HG02938 (cell line): ENCODE results near the gene ING4.

Experiments used
- ATAC-seq: cut with Tn5 transposase; IDR thresholded peaks from one replicate; pipeline ENCODE4 v1.9.1; 2021; ENCODE audit warnings: mild to moderate bottlenecking, moderate library complexity; ENCODE audit not compliant: unreplicated experiment

Gene ING4

DNA sequence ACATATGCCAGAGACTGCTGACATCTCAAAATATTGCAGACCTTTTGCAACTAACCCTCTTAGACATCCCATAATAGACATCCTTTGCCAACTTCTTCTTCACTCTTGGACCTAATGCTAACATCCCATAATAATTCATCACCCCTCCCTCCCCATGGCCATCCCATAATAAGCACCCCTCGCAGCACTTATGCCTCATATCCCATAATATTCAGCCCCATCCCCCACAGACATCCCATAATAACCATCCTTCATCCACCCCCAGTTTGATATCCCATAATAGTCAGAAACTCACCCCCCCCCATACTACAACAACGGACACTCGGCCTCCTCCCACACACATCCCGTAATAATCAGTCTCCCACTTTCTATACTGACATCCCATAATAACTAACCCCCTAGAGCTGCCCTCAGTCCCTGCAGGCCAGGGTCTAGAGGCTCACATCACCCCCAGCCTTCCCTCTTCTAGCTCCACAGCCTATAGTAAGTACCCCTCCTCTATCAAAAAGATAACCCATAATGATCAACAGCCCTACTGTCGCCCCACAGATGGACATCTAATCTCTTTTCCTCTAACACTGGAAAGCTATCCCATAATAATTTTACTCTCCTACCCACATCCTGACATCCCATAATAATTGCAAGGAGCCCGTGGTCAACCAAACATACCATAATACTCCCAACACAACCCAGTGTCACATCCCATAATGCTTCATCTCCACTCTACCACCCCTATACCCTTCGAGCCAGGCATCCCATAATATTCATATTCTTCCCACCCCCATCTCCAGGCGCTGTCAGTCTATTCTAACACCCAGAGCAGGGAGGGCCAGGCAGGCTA lies 54.9 kb downstream of the ING4 start:
- peak; percentile 37 for ATAC-seq

DNA sequence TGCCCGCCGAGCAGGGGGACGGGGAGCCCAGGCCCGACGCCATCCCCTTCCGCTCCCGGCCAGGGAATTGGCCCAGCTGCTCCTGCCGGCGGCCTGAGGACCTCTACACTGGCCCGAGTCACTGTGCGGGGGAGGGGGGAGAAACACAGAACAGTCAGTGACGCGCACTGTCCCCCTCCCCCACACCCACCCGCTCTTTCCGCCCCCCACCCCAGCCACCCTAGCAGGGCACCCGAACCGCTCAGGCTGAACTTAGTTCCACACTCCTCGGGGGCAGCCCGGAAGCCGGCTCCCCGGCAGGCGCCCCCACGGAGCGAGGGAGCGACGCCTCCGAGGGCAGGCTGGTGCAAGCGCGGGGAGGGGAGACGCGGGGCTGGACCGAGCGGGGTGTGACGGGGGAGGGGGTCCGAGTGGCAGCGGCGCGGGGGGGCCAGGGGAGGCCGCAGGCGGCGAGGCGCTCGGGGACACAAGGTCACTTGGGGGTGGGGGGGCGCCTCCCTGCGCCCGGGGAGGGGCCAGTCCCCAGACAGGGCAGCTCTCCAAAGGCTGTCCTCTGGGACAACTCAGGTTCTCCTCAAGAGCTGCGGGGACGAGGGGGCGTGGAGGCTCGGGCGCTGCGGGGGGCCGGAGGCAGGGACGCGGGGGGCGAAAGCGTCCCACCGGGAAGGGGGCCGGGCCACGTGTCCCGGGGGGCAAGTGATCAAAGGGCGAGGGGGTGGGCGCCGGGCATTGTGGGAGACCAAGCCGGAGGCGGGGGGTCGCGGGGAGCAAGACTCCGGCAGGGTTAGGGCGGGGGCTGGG lies 56.4 kb downstream of the ING4 start:
- ATAC-seq = no peak

DNA sequence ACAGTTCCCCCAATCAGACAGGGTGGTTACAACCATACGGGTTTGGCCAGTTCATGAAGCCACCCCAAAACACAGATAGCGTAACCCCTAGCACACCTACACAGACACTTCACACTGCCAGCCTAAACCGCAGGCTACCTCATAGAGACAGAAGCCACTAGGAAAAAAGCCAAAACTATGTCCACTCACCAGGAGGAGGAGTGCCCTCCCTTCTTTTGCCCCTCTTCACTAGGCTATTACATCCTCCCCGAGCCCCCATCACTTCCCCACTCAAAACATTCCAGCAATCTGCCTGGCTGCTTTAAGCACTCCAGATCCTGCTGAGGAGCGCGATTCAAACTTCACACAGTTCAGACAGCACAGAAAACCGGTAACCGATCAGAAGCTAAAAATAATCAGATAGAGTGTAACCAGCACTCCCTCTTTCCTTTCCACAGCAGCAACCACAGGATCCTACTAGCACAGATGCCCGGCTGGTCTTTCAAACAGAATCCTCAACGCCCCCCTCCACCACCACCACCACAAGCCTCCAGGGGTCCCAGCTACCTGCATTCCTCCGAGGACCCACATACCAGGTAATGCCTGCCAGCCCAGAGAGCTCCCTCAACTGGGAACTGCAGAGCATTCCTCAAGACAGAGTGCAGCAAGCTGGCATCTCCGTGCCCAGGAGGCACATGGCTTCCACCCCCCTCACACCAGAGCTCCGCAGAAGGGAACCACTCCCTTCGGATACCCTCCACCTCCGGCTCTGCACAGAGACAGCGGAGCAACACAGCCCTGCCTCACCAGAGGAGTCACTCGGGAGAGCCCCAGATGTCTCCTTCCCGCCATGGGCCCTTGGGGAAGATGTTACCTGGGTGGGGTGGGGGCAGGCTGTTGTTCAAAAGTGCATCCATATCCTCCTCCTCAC lies 57.2 kb downstream of the ING4 start:
- no peak for ATAC-seq

DNA sequence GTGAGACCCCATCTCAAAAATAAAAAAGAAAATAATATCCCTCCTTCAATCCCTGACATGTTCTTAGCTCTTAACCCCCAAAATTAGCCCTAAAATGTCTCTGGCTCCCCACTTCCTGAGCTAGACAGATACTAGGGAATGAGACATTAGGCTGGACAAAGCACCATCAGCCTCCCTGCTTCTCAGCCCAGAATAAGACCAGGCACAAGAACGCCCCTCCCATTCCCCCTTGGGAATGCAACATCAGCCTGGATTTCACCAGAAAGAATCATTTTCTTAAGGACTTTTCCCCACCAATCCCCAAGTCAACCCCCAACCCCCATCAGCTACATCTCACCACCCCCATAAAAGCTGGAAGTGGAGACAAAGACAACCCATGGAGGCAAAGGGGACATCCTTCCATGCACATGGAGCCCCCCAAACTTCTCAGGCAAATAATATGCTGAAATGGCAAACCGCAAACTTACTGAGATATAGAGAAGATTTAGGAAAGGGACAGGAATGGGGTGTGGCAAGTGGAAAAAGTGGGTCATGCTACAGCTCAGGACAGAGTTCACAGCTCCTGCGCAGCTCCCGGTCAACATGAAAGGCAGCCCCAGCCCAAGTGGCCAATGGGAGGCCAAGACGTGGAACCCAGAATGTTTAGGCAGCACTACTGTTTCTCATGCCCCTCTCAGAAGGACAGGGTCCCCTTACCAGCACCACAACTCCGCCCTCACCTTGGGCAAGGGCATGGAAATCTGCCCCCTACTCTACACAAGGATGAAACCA lies 58.5 kb downstream of the ING4 start:
- no peak for ATAC-seq

DNA sequence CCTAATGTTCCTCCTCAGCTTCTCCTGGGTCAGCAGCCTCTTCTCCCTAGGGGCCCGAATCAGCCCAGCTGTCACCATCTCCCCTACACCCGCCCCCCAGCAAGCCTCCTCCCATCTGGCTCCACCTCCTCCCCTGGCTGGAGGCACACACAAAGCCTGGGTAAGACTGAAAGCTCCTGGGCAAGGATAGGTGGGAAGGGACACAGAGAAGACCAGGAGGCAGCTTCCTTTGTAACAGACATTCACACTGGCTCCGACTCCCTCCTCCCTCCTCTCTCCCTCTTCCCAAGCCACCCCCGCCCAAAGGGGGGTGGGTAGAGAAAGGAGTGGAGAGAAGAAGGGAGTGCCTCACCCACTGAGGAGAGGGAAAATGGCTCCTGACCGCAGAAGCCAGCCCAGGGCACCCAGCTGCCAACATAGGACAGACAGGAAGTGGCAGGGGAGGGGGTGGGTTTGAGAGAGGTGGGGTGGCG lies 59.8 kb downstream of the ING4 start:
- ATAC-seq = no peak

DNA sequence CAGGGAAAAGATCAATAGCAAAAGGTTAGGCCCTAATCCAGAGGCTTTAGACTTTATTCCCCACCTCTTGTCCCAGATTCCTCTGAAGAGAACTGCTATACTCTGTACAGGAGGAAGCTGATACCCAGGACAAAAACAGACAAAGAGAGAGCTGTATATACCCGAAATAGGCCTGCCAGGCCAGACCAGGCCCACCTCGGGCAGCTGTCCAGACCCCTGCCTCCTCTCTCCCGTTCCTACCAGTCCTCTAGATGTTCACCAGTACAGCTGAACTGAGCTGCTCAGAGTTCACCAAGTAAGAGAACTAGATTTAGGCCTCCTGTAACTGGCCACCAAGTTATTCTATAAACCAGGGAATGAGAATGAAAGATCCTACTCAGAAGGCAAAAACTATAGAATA lies 60.4 kb downstream of the ING4 start:
- ATAC-seq = no peak
